AG04449 (cell line): ENCODE results near the gene GALNT2.

Experiments used
- CTCF ChIA-PET: fragments of 350-600 bp; formaldehyde crosslinking; extraction: SDS; loops from one replicate; lab custom pipeline; 2021; ENCODE audit warnings: antibody characterized with exemption; lab: Yijun Ruan, JAX
- POLR2A ChIA-PET: fragments of 400-600, 350-600 bp; formaldehyde crosslinking; extraction: SDS; loops from one replicate; lab custom pipeline; 2020; ENCODE audit warnings: antibody characterized with exemption, inconsistent platforms; lab: Yijun Ruan, JAX
- DNase-seq: peaks from one replicate; pipeline ENCODE4 v3.0.0-alpha.2; 2010; ENCODE audit warnings: low read depth, low spot score
- H3K4me3 ChIP-seq: 2 replicates; pipeline ENCODE4 v1.5.1; 2011; ENCODE audit warnings: low read depth, mild to moderate bottlenecking, control low read depth, low read length
- TF ChIP-seq, protein P1 (sequence below): IDR thresholded peaks from one replicate; pipeline ENCODE4 v1.5.1; 2011; ENCODE audit warnings: mild to moderate bottlenecking, moderate library complexity, low read length, control low read depth, inconsistent platforms; ENCODE audit not compliant: insufficient read depth; ENCODE audit errors: missing control alignments

Gene GALNT2

GRCh38 chr1:230124186-230125128 is 57.4 kb downstream of the GALNT2 start:
- TF ChIP-seq, protein P1, sequence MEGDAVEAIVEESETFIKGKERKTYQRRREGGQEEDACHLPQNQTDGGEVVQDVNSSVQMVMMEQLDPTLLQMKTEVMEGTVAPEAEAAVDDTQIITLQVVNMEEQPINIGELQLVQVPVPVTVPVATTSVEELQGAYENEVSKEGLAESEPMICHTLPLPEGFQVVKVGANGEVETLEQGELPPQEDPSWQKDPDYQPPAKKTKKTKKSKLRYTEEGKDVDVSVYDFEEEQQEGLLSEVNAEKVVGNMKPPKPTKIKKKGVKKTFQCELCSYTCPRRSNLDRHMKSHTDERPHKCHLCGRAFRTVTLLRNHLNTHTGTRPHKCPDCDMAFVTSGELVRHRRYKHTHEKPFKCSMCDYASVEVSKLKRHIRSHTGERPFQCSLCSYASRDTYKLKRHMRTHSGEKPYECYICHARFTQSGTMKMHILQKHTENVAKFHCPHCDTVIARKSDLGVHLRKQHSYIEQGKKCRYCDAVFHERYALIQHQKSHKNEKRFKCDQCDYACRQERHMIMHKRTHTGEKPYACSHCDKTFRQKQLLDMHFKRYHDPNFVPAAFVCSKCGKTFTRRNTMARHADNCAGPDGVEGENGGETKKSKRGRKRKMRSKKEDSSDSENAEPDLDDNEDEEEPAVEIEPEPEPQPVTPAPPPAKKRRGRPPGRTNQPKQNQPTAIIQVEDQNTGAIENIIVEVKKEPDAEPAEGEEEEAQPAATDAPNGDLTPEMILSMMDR: no peak
- ChIA-PET POLR2A (no interaction called here), CTCF (no interaction called here)
- no peak for DNase-seq
- no peak overlapping the region for H3K4me3 ChIP-seq

DNA sequence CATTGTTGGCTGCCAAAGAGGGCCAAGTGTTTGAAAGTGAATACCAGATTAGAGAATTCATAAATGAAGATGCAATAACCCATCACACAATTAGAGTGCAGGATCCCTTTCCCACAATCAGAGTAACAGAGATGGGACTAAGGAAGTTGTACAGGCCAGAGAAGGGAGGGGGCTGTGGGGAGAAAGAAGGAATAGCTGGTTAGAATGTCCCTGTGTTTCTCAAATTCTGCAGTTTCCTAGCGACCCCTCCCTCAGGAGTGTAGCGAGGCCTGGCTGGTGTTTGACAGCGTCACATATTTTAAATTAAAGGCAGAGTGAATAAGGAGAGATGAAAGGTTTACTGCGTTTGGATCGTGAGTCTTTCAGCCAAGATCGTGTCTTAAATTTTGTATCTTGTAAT is 58.1 kb downstream of the GALNT2 start:
- H3K4me3 ChIP-seq: no peak overlapping the region
- ChIA-PET CTCF (no interaction called here), POLR2A (no interaction called here)
- TF ChIP-seq, protein P1: no peak
- no peak for DNase-seq

GRCh38 chr1:230125640-230126528 is 58.8 kb downstream of the GALNT2 start:
- ChIA-PET CTCF (no interaction called here), POLR2A (no interaction called here)
- DNase-seq: no peak
- TF ChIP-seq, protein P1: no peak
- H3K4me3 ChIP-seq: no peak overlapping the region

DNA sequence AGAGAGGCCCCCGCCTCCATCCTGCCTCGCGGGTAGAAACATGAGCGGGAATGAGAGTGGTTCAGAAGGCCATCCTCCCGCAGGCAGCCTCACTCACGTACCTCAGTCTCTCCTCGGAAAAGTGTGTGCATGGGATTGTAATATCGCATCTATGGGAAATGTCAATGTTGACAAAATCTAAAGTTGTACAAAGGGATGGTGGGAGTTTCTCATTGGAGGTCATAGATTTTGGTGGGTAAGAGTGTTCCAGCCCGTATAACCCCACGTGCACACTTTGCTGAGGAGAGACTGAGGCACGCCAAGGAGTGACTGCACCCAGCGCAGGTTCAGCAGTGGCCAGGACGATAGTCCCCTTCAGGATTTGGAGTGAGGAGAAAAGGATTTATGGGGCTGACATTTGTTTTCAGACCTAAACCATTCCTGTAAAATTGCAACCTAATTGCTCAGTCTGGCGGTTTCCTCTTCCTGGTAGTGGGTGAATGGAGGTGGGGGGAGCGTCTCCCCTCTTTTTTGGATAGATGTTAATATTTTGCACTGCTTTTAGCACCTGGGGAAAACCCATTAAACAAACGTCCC is 59.6 kb downstream of the GALNT2 start:
- CTCF ChIA-PET: interaction anchor here (1.1 kb wide), 1 partner anchor 87 kb away, joined by 3 read pairs; no protein-coding TSS in a partner anchor
- POLR2A ChIA-PET: no interaction called here
- H3K4me3 ChIP-seq: no peak overlapping the region
- no peak for DNase-seq
- TF ChIP-seq, protein P1: no peak

DNA sequence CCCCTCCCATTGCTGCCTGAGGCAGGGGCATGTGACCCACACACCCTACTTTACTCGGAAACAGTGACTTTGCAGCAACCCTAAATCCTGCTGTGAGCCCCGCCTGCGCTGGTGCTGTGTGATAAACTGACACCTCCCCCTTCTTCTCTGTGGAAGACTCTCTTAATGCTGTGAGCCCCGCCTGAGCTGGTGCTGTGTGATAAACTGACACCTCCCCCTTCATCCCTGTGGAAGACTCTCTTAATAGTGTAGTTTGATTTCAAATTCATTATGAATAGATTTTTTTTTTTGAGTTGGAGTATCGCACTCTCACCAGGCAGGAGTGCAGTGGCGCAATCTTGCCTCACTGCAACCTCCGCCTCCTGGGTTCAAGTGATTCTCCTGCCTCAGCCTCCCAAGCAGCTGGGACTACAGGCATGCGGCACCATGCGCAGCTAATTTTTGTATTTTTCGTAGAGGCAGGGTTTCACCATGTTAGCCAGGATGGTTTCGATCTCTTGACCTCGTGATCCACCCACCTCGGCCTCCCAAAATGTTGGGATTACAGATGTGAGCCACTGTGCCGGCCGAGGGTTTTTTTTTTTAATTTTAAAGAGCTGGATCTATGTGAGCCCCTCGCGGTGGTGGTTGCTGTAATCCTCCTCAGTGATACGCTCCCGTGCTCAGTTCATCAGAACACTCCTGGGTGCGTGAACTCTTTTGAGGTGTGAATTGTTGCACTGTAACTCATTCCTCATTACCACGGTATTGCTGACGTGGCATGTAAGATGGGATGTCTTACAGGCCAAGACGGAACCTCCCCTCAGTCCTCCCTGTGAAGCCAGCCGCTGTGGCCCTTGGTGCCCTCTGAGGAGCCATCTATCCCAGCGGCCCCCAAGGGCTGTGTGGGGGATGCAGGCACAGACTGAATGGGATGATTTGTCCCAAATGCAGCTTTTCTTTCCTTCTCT is 60.3 kb downstream of the GALNT2 start:
- CTCF ChIA-PET: interaction anchor here (1.1 kb wide), 1 partner anchor 86 kb away, joined by 3 read pairs; no protein-coding TSS in a partner anchor
- TF ChIP-seq, protein P1: no peak
- H3K4me3 ChIP-seq: no peak overlapping the region
- DNase-seq: no peak
- POLR2A ChIA-PET: no interaction called here
